Ishikawa (cell line): ENCODE measurements around the gene MAP3K9.

Experiments used
- FOXM1 ChIP-seq: IDR thresholded peaks from 2 replicates; pipeline ENCODE4 v1.6.1; 2012; ENCODE audit warnings: low read depth, borderline replicate concordance
- TAF1 ChIP-seq: IDR thresholded peaks from 2 replicates; pipeline ENCODE4 v1.6.1; 2012; ENCODE audit warnings: low read depth, mild to moderate bottlenecking
- TEAD4 ChIP-seq: IDR thresholded peaks from 2 replicates; pipeline ENCODE4 v1.6.1; 2012
- YY1 ChIP-seq: IDR thresholded peaks from 2 replicates; pipeline ENCODE4 v1.6.1; 2012; ENCODE audit warnings: low read depth
- TF ChIP-seq, protein P1 (sequence below): IDR thresholded peaks from 2 replicates; pipeline ENCODE4 v1.6.1; 2012
- TF ChIP-seq, protein P2 (sequence below): IDR thresholded peaks from 2 replicates; pipeline ENCODE4 v1.6.1; 2012; ENCODE audit warnings: low read depth, mild to moderate bottlenecking

DNA sequence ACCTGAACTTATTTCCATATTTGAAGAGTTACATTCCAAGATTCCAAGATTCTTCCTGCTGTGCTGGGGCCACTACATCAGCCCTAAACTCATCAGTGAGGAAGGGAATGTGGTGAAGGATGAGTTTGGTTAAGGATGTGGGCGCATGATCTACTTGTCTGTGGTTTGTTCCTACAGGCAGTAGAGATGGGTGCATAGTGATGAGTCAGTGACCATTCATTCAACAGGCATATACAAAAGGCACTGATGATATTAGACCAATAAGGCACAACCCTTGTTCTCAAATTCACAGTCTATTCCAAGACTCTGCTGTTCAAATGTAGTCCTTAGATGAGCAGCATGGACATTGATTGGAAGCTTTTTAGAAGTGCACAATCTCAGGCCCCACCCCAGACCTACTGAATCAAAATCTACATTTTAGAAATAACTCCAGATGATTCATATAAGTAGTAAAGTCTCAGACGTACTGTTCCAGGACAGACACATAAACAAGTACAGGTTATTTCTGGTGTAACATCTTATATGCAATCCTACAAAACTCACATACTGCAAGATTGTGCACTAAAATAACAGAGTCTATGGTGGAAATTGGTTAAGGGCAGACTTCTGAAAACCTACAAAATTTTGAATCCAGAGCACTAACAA is 47.7 kb upstream of the MAP3K9 start:
- TF ChIP-seq FOXM1 (no peak), YY1 (no peak), TEAD4 (no peak), TAF1 (no peak)
- TF ChIP-seq, protein P1, sequence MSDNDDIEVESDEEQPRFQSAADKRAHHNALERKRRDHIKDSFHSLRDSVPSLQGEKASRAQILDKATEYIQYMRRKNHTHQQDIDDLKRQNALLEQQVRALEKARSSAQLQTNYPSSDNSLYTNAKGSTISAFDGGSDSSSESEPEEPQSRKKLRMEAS = no peak
- TF ChIP-seq, protein P2, sequence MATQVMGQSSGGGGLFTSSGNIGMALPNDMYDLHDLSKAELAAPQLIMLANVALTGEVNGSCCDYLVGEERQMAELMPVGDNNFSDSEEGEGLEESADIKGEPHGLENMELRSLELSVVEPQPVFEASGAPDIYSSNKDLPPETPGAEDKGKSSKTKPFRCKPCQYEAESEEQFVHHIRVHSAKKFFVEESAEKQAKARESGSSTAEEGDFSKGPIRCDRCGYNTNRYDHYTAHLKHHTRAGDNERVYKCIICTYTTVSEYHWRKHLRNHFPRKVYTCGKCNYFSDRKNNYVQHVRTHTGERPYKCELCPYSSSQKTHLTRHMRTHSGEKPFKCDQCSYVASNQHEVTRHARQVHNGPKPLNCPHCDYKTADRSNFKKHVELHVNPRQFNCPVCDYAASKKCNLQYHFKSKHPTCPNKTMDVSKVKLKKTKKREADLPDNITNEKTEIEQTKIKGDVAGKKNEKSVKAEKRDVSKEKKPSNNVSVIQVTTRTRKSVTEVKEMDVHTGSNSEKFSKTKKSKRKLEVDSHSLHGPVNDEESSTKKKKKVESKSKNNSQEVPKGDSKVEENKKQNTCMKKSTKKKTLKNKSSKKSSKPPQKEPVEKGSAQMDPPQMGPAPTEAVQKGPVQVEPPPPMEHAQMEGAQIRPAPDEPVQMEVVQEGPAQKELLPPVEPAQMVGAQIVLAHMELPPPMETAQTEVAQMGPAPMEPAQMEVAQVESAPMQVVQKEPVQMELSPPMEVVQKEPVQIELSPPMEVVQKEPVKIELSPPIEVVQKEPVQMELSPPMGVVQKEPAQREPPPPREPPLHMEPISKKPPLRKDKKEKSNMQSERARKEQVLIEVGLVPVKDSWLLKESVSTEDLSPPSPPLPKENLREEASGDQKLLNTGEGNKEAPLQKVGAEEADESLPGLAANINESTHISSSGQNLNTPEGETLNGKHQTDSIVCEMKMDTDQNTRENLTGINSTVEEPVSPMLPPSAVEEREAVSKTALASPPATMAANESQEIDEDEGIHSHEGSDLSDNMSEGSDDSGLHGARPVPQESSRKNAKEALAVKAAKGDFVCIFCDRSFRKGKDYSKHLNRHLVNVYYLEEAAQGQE = no peak
